Subcutaneous adipose tissue (tissue), 4 donors: ENCODE data around the gene SCN7A. TPM values are rescaled to one million over a fixed set of nuclear protein-coding genes. Genes with fewer than 3 reads are reported as not detected.

Experiments used
- CTCF ChIP-seq: fragments of 450-650 bp; IDR thresholded peaks from one replicate; pipeline ENCODE4 v1.5.1; 2016; ENCODE audit warnings: low read depth, mild to moderate bottlenecking, control low read depth, antibody characterized with exemption, moderate library complexity
- total RNA-seq, 4 donors: library from RNA; depleted of rRNA; stranded (reverse); fragments of >200 nt; gene quantifications; one replicate each; pipeline ENCODE4 v1.1.0, GENCODE V29; 2016

The SCN7A gene
- total RNA-seq, 4 donors from 2014 or later: 4.9 to 17.2 (median 7.9) TPM

DNA sequence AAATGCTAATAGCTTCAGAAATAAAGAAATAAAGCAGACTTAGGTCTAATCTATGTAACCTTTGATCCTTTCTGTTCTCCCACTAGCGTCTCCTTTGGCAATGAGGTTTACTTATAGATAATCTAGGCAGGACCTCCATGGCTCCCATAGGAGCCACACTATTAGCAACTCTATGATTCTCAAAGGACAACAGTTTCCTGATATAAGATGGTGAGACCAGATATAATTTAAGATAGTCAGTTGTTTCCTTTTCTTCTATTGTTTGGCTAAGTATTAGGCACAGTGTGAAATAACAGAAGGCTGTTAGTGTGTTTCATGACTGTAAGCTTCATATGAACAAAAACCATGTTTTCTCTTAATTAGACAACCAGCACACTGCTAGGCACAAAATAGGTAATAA is 59.6 kb downstream of the SCN7A start:
- TF ChIP-seq CTCF: no peak

GRCh38 chr2:166433457-166433856 is 60.6 kb downstream of the SCN7A start:
- no peak for TF ChIP-seq CTCF

DNA sequence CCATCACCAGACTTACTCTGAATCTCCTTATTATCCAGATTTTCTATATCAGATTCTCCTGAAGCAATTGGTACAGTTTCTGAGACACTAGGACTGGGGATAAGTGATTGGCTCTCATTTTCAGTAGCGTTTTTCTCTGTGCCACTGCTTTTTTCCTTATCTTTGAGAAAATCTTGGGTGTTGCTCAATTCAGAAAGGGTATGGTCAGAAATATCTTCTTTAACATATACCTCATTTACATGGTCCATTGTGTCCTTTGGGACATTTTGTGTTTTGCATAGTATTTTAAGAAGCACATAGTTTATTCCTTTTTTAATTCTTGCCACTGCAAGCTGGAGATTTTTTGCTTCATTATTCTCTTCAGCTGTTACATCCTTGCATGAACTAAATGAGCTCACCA is 61.7 kb downstream of the SCN7A start:
- TF ChIP-seq CTCF: no peak

GRCh38 chr2:166424841-166425240 is 69.2 kb downstream of the SCN7A start:
- TF ChIP-seq CTCF: no peak

DNA sequence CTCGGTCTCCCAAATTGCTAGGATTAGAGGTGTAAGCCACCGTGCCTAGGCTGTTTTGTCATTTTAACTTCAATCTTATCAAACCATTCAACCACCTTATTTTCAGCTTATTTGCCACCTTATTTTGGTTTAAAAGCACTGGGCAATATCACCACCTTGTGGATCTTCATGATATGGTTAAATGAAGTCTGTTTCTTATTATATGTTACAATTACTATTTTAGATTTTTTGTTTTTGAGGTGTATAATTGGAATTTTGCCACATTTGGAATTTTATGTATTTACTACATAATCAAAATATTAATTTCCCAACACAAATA is 74.5 kb downstream of the SCN7A start:
- no peak for TF ChIP-seq CTCF

- TF ChIP-seq CTCF: no peak
Measured at GRCh38 chr2:166418853-166419615, 75.0 kb downstream of the SCN7A start.

GRCh38 chr2:166417669-166418068 is 76.4 kb downstream of the SCN7A start:
- no peak for TF ChIP-seq CTCF
